ENCODE results near the gene MAPKAP1. TPM values are rescaled to one million over a fixed set of nuclear protein-coding genes. Genes with fewer than 3 reads are reported as not detected.
A peak's percentile ranks its signal among the peaks of the same experiment; 100 is the strongest.

Gene MAPKAP1
- total RNA-seq, 1 donor from 2014 or later, result 116 TPM

- no peak for DNase-seq (ENCODE audit: low read depth)
These were observed 271.0 kb downstream of the MAPKAP1 start for GRCh38 chr9:125435776-125436612.

DNA sequence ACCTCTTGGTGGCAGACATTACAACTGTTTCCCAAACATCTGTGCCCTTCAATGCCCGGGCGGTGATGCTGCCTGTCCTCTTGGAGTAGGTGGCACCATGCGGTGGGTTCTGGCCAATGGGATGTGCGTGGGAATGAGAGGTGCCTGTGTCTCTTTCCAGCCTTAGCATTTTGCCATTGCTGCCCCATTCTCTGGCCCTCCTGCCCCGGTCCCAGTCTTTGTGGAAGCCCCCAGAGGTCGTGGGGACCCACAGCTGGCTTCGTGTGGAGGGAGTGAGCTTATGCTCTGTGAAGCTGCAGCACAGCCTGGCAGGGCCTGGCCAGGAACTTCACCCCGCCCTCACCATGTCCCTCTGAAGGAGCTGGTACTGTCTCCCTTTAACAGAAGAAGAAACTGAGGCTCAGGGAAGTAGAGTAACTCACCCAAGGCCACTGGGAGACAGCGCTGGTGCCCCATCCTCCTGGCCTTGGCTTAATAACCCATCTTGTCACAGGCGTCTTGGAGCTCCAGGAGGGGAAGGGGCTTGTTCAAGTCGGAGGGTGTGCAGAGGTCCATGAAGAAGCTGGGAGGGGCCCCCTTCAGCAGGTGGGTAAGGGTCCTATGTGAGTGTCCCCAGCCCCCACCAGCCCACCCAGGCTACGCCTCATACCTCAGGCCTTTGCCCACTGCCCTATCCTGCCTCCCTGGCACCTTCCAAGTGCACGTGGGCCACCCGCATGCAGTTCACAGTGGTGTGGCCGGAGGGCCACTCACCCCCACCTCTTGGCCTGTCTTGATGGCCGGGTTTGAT lies 271.8 kb downstream of the MAPKAP1 start:
- DNase-seq (ENCODE audit: low read depth), result no peak

DNA sequence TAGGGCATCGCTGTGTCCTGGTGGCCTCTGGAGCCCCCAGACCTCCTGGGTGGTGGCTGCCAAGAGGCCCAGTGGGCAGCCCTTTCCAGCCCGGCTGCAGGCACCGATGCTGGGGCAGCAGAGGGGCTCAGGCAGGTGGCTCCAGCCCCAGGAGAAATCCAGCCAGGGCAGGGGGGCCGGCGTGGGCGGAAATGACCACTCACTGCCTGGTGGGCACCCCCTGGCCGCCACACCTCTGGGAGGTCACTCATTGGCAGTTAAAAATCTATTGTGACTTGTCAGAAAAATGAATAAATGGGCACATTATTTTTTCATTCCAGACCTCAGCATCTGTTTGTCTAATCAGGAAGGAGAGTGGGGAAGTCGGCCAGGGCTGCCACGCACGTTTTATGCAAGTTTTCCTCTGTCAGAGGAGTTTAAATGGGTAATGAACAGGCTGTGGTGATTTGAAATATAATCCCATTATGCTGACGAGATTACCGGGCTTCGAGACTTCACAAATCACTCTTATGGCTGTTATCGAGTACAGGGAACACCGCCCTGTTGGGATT lies 273.5 kb downstream of the MAPKAP1 start:
- no peak for DNase-seq (ENCODE audit: low read depth)

- no peak for DNase-seq (ENCODE audit: low read depth)
These were observed 274.2 kb downstream of the MAPKAP1 start for GRCh38 chr9:125432715-125433385.

GRCh38 chr9:125431741-125432271 lies 275.2 kb downstream of the MAPKAP1 start:
- no peak for DNase-seq (ENCODE audit: low read depth)

- no peak for DNase-seq (ENCODE audit: low read depth)
These were observed 276.0 kb downstream of the MAPKAP1 start for GRCh38 chr9:125431012-125431305.

DNA sequence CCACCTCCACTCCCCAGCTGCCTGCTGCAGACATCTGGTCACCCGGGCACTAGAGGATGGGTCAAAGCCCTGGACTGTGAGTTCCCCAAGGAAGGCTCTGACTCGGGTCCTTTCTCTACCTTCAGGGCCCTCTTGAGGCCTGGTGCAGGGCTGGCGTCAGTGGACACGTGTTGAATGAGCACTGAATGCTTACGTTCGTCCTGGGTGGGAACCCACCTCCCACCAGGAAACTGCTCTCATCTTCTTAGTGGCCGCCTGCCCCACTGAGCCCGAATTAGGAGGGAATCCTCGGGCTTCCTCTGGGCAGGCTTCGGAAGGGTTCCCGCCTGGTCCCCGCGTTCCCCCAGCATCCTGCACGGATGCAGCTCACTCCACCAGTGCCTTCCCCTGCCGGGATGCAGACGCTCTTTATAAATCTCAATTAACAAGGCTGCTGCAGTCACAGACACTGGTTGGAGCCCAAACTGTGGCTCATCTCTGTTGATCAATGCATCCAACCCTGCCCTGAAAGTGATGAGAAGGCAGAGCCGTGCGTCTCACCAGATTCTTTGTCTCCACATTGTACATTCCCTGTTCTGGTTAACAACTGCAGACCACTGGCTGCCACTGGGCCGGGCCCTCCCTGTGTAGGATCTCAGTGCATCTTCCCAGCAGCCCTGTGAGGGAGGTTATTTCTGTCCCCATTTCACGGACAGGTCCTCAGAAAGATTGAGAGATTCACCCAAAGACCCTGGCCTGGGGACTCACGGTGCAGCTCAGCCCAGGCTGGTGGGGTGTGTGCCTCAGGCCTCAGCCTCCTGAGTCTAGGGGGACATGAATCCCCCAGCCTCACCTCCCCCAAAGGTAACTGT lies 276.6 kb downstream of the MAPKAP1 start:
- DNase-seq (ENCODE audit: low read depth), result no peak

- no peak for DNase-seq (ENCODE audit: low read depth)
These were observed 277.4 kb downstream of the MAPKAP1 start for GRCh38 chr9:125429476-125430160.

GRCh38 chr9:125428902-125429467 lies 278.0 kb downstream of the MAPKAP1 start:
- DNase-seq (ENCODE audit: low read depth), result no peak

- peak; percentile 52 for DNase-seq (ENCODE audit: low read depth)
These were observed 278.7 kb downstream of the MAPKAP1 start for GRCh38 chr9:125428060-125428901.

- no peak for DNase-seq (ENCODE audit: low read depth)
These were observed 279.5 kb downstream of the MAPKAP1 start for GRCh38 chr9:125427556-125427955.

- no peak for DNase-seq (ENCODE audit: low read depth)
These were observed 280.1 kb downstream of the MAPKAP1 start for GRCh38 chr9:125426926-125427325.

GRCh38 chr9:125425901-125426515 lies 281.0 kb downstream of the MAPKAP1 start:
- no peak for DNase-seq (ENCODE audit: low read depth)

DNA sequence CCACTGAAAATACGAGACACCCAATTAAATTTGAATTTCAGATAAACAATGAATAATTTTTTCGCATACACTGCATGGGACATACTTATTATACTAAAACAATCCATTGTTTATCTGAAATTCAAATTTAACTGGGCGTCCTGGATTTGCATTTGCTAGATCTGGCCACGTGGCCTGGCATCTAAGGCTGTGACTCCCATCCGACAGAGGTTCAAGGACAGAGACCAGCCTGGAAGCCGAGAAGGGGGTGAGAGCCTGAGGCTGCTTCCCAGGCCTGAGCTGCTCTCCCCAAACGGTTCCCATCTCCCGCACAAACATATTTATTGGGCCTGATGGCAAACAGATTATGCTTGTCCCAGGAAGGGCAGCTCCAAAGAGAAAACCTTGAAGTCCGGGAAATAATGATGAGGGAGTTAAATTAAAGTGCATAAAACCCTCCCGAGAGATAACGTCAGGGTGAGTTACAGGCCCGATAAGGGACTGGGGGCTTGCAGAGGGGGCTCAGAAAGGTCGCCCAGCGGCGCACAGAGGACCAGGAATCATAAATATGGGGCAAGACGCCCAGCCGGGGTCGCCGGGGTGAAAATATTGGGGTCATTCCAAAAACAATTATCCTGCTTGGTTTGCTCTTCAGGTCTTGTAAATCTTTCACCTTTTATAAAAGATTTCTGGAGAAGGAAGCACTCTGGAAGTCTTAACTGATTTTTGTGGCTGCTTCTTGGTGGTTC lies 281.7 kb downstream of the MAPKAP1 start:
- DNase-seq (ENCODE audit: low read depth), result no peak

- DNase-seq (ENCODE audit: low read depth), result no peak
These were observed 283.0 kb downstream of the MAPKAP1 start for GRCh38 chr9:125423964-125424363.

- no peak for DNase-seq (ENCODE audit: low read depth)
These were observed 284.2 kb downstream of the MAPKAP1 start for GRCh38 chr9:125422853-125423252.

DNA sequence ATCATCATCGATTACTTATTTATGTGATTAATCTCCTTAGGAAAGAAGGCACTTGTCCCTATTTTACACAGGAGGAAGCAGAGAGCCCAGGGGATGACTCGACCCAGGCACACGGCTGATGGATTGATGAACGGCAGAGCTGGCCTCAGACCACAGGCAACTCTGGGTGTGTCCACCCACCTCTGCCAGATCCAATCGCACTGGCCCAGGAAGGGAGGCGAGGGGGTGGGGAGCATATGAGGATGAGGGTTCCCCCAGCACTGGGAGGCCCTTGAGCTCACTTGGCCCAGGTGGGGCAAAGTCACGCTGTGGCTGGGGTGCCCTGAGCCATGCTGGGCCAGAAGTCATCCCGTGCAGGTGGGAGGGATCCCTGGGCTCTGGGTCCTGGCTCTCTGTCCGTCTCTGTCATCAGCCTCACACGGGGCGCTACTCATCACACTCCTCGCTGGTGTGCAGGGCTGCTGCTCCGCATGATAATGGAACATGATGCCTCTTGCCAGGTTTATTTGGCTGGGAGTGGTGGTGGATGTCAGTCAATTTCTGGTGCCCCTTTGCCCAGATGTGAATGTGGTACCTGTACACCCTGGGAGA lies 285.3 kb downstream of the MAPKAP1 start:
- DNase-seq (ENCODE audit: low read depth), result no peak

Measured in myocyte (in vitro differentiated cells).